HCT116 (cell line): ENCODE results near the gene ATAT1.

ENCODE experiments used
- ATF3 ChIP-seq: IDR thresholded peaks from 2 replicates; pipeline ENCODE4 v1.6.1; 2012
- CTCF ChIP-seq, 3 experiments: fragments of 200-600 bp in 1 of 3; sonication (generic) in 1 of 3; IDR thresholded peaks in 2 of 3; conservative IDR thresholded peaks in 1 of 3; 2 replicates each; pipeline ENCODE4 v1.5.1; 2012 to 2017; ENCODE audit warnings: low read depth in 2 of 3, low read length in 2 of 3, antibody characterized with exemption in 1 of 3, borderline replicate concordance in 1 of 3, control low read depth in 1 of 3, mild to moderate bottlenecking in 1 of 3, mixed read lengths in 1 of 3, mixed run types in 1 of 3, moderate library complexity in 1 of 3; ENCODE audit not compliant: insufficient read depth in 1 of 3
- EGR1 ChIP-seq: IDR thresholded peaks from 2 replicates; pipeline ENCODE4 v1.6.1; 2012; ENCODE audit warnings: low read depth
- ELF1 ChIP-seq: IDR thresholded peaks from 2 replicates; pipeline ENCODE4 v1.6.1; 2012; ENCODE audit warnings: low read depth, borderline replicate concordance
- EZH2 ChIP-seq: fragments of 200-600 bp; sonication (generic); IDR thresholded peaks from 2 replicates; pipeline ENCODE4 v1.6.1; 2017; ENCODE audit warnings: antibody characterized with exemption, mixed run types
- EZH2phosphoT487 ChIP-seq: fragments of 200-600 bp; IDR thresholded peaks from 2 replicates; pipeline ENCODE4 v1.6.1; 2018; ENCODE audit warnings: antibody characterized with exemption, borderline replicate concordance
- JUND ChIP-seq: IDR thresholded peaks from 2 replicates; pipeline ENCODE4 v1.6.1; 2012
- MAX ChIP-seq: IDR thresholded peaks from 2 replicates; pipeline ENCODE4 v1.6.1; 2012
- POLR2A ChIP-seq: IDR thresholded peaks from 2 replicates; pipeline ENCODE4 v1.7.0; 2011; ENCODE audit warnings: borderline replicate concordance; ENCODE audit not compliant: insufficient read depth, insufficient read length; ENCODE audit errors: extremely low read depth
- POLR2AphosphoS5 ChIP-seq: IDR thresholded peaks from 2 replicates; pipeline ENCODE4 v1.6.1; 2011; ENCODE audit warnings: mild to moderate bottlenecking, low read depth, low read length, moderate library complexity
- RAD21 ChIP-seq: IDR thresholded peaks from 2 replicates; pipeline ENCODE4 v1.6.1; 2012; ENCODE audit warnings: low read depth, mild to moderate bottlenecking
- REST ChIP-seq: IDR thresholded peaks from 2 replicates; pipeline ENCODE4 v1.6.1; 2012; ENCODE audit warnings: low read depth
- SP1 ChIP-seq: IDR thresholded peaks from 2 replicates; pipeline ENCODE4 v1.6.1; 2012; ENCODE audit warnings: low read depth
- ZBTB33 ChIP-seq: IDR thresholded peaks from 2 replicates; pipeline ENCODE4 v1.6.1; 2011; ENCODE audit warnings: mild to moderate bottlenecking, low read length, moderate library complexity; ENCODE audit not compliant: insufficient replicate concordance; ENCODE audit errors: extremely low read depth

GRCh38 chr6:30635834-30636233 lies 9.2 kb downstream of the ATAT1 start:
- TF ChIP-seq EZH2 (no peak), POLR2A (no peak), CTCF (IDR thresholded peaks at IDR 0.05 in 2 of 3, conservative IDR thresholded peaks at IDR 0.05 in 1 of 3; ENCODE audit: borderline replicate concordance in 1 of 3, insufficient read depth in 1 of 3, low read depth in 2 of 3, low read length in 2 of 3) (no peak), RAD21 (no peak), JUND (no peak), POLR2AphosphoS5 (no peak), EGR1 (no peak), MAX (no peak), ATF3 (no peak), SP1 (no peak), REST (no peak), EZH2phosphoT487 (no peak), ZBTB33 (no peak), ELF1 (no peak)
